IMR-90 (cell line): Measurements from ENCODE around the gene CROCC.

Source experiments
- BHLHE40 ChIP-seq: fragments of 150-350 bp; IDR thresholded peaks from 2 replicates; pipeline ENCODE4 v1.6.1; 2016; ENCODE audit warnings: mild to moderate bottlenecking, low read depth, low read length
- CEBPB ChIP-seq: IDR thresholded peaks from 2 replicates; pipeline ENCODE4 v1.6.1; 2012; ENCODE audit warnings: low read depth, low read length, improper control_type of control experiment
- CTCF ChIP-seq: conservative IDR thresholded peaks from 2 replicates; pipeline ENCODE4 v1.5.1; 2012; ENCODE audit warnings: mild to moderate bottlenecking, low read depth, low read length, improper control_type of control experiment
- MAFK ChIP-seq: IDR thresholded peaks from 2 replicates; pipeline ENCODE4 v1.6.1; 2012; ENCODE audit warnings: low read depth, low read length, improper control_type of control experiment
- MAZ ChIP-seq: IDR thresholded peaks from 2 replicates; pipeline ENCODE4 v1.6.1; 2012; ENCODE audit warnings: low read depth, mild to moderate bottlenecking, low read length, improper control_type of control experiment, moderate library complexity, borderline replicate concordance
- MXI1 ChIP-seq: IDR thresholded peaks from 2 replicates; pipeline ENCODE4 v1.6.1; 2012; ENCODE audit warnings: low read depth, mild to moderate bottlenecking, low read length, moderate library complexity, borderline replicate concordance
- POLR2A ChIP-seq: IDR thresholded peaks from 2 replicates; pipeline ENCODE4 v1.6.1; 2012; ENCODE audit warnings: mild to moderate bottlenecking, low read depth, low read length
- RAD21 ChIP-seq: IDR thresholded peaks from 2 replicates; pipeline ENCODE4 v1.6.1; 2012; ENCODE audit warnings: low read length, improper control_type of control experiment
- RFX5 ChIP-seq: IDR thresholded peaks from 2 replicates; pipeline ENCODE4 v1.8.0; 2012; ENCODE audit warnings: low read depth, mild to moderate bottlenecking, low read length, moderate library complexity
- USF2 ChIP-seq: fragments of 150-350 bp; IDR thresholded peaks from 2 replicates; pipeline ENCODE4 v1.6.1; 2017; ENCODE audit warnings: mild to moderate bottlenecking, antibody characterized with exemption, low read length, low read depth
- TF ChIP-seq, protein P1 (sequence below): fragments of 150-350 bp; IDR thresholded peaks from 2 replicates; pipeline ENCODE4 v1.6.1; 2016; ENCODE audit warnings: low read depth, mild to moderate bottlenecking, low read length, moderate library complexity, borderline replicate concordance

GRCh38 chr1:16913833-16914662 lies 7.7 kb upstream of the CROCC start:
- TF ChIP-seq RAD21 (no peak), CTCF (0 out of 2 replicates have a peak, but pooled peaks have one; percentile 20), BHLHE40 (no peak), MAZ (peak; percentile 88), MXI1 (peak; percentile 52; the same call in 1 of the 2 replicates), RFX5 (no peak), MAFK (no peak), POLR2A (peak; percentile 53; the same call in 1 of the 2 replicates), USF2 (no peak), CEBPB (no peak)
- TF ChIP-seq, protein P1, sequence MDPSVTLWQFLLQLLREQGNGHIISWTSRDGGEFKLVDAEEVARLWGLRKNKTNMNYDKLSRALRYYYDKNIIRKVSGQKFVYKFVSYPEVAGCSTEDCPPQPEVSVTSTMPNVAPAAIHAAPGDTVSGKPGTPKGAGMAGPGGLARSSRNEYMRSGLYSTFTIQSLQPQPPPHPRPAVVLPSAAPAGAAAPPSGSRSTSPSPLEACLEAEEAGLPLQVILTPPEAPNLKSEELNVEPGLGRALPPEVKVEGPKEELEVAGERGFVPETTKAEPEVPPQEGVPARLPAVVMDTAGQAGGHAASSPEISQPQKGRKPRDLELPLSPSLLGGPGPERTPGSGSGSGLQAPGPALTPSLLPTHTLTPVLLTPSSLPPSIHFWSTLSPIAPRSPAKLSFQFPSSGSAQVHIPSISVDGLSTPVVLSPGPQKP: no peak
